Caco-2 (cell line): ENCODE measurements around the gene CCR5. TPM values are rescaled to one million over a fixed set of nuclear protein-coding genes. Genes with fewer than 3 reads are reported as not detected.

Experiments used
- BruUV-seq: library from RNA; stranded (reverse); fragments of 400-500 nt; replicated peaks from 2 replicates; lab custom pipeline; 2021; lab: Mats Ljungman, UMichigan
- CTCF ChIA-PET: fragments of 300-600 bp; sonication (Branson Sonifier 250); formaldehyde crosslinking; loops from one replicate; lab custom pipeline; 2022; ENCODE audit warnings: antibody characterized with exemption; lab: Charles Lee
- POLR2A ChIA-PET: fragments of 300-600 bp; sonication (Branson Sonifier 250); formaldehyde crosslinking; loops from one replicate; lab custom pipeline; 2022; ENCODE audit warnings: antibody characterized with exemption; lab: Charles Lee
- DNase-seq, 2 experiments: peaks; one replicate each; pipeline versions ENCODE4 v3.0.0 to v3.0.0-alpha.2; 2020 to 2022
- H3K27me3 ChIP-seq: replicated peaks from 2 replicates; pipeline ENCODE4 v1.6.0; 2011; ENCODE audit warnings: low read length; ENCODE audit not compliant: control insufficient read depth, insufficient read depth
- H3K36me3 ChIP-seq: 2 replicates; pipeline ENCODE4 v1.5.1; 2011; ENCODE audit warnings: low read length; ENCODE audit not compliant: control insufficient read depth, insufficient read depth
- H3K4me1 ChIP-seq: fragments of 250-450 bp; sonication (Bioruptor Pico); 2 replicates; pipeline ENCODE4 v1.5.1; 2020; ENCODE audit warnings: mild to moderate bottlenecking
- H3K4me3 ChIP-seq: 2 replicates; pipeline ENCODE4 v1.5.1; 2011; ENCODE audit warnings: low read depth, mild to moderate bottlenecking, control low read depth, low read length
- H3K9me3 ChIP-seq: fragments of 250-450 bp; sonication (Bioruptor Pico); 2 replicates; pipeline ENCODE4 v1.5.1; 2020; ENCODE audit warnings: mild to moderate bottlenecking, moderate library complexity
- H3K27ac Mint-ChIP-seq: one replicate; pipeline ENCODE4 v1.8.0; 2022; ENCODE audit warnings: mixed read lengths; ENCODE audit not compliant: unreplicated experiment
- H3K27me3 Mint-ChIP-seq: one replicate; pipeline ENCODE4 v1.8.0; 2022; ENCODE audit warnings: mixed read lengths; ENCODE audit not compliant: insufficient read depth, unreplicated experiment
- H3K36me3 Mint-ChIP-seq: one replicate; pipeline ENCODE4 v1.8.0; 2022; ENCODE audit warnings: mild to moderate bottlenecking, mixed read lengths; ENCODE audit not compliant: insufficient read depth, unreplicated experiment
- H3K4me1 Mint-ChIP-seq: one replicate; pipeline ENCODE4 v1.8.0; 2022; ENCODE audit warnings: low read depth, mixed read lengths; ENCODE audit not compliant: unreplicated experiment
- H3K4me3 Mint-ChIP-seq: one replicate; pipeline ENCODE4 v1.8.0; 2022; ENCODE audit warnings: mild to moderate bottlenecking, moderate library complexity, mixed read lengths; ENCODE audit not compliant: unreplicated experiment
- H3K9me3 Mint-ChIP-seq: one replicate; pipeline ENCODE4 v1.8.0; 2022; ENCODE audit warnings: mixed read lengths; ENCODE audit not compliant: unreplicated experiment
- CTCF ChIP-seq, 2 experiments: fragments of 200-600 bp in 1 of 2; IDR thresholded peaks; 1 replicate in 1 of 2; 2 replicates in 1 of 2; pipeline versions ENCODE4 v1.5.1 to v1.8.0; 2011 to 2022; ENCODE audit warnings: antibody characterized with exemption in 1 of 2, control low read depth in 1 of 2, inconsistent platforms in 1 of 2, low read depth in 1 of 2, low read length in 1 of 2, mild to moderate bottlenecking in 1 of 2, moderate library complexity in 1 of 2; ENCODE audit not compliant: insufficient read depth in 1 of 2, severe bottlenecking in 1 of 2, unreplicated experiment in 1 of 2
- intact Hi-C: fragments of 100-400 bp; cut with micrococcal nuclease; formaldehyde crosslinking; loops from one replicate; pipeline ENCODE4 v1.10.0; 2022; ENCODE audit not compliant: unreplicated experiment
- total RNA-seq: library from RNA; stranded (reverse); gene quantifications from 2 replicates; pipeline ENCODE4 v1.2.3, GENCODE V29; 2022

Gene CCR5
- total RNA-seq, 1 experiment from 2014 or later, result not detected

- TF ChIP-seq CTCF (IDR thresholded peaks at IDR 0.05; ENCODE audit: insufficient read depth in 1 of 2, low read depth in 1 of 2, low read length in 1 of 2, severe bottlenecking in 1 of 2, unreplicated experiment in 1 of 2), result no peak
- Mint-ChIP-seq H3K27me3 (no peaks in the 10 kb centered on the region), H3K4me3 (no peak overlapping the region), H3K9me3 (peaks cover 7% of the 10 kb centered on the region), H3K36me3 (peaks cover 5% of the 10 kb centered on the region), H3K27ac (no peak overlapping the region), H3K4me1 (peaks cover 12% of the 10 kb centered on the region)
- Histone ChIP-seq H3K4me3 (no peak overlapping the region), H3K4me1 (no peaks in the 10 kb centered on the region), H3K9me3 (no peaks in the 10 kb centered on the region), H3K36me3 (no peaks in the 10 kb centered on the region), H3K27me3 (no peaks in the 10 kb centered on the region)
- no TSS peak for BruUV-seq
- POLR2A ChIA-PET, result no interaction called here
- CTCF ChIA-PET, result no interaction called here
- intact Hi-C loops, result no loop called here
- DNase-seq, result no peak
These were observed 10.8 kb upstream of the CCR5 start for GRCh38 chr3:46359733-46360493.

- no peaks in the 10 kb centered on the region for H3K27me3 Mint-ChIP-seq
These were observed 9.8 kb upstream of the CCR5 start for GRCh38 chr3:46360907-46361306.

More at GRCh38 chr3:46360907-46361306, 9.8 kb upstream of the CCR5 start:
- H3K4me3 Mint-ChIP-seq, result no peak overlapping the region
- BruUV-seq, result no TSS peak
- peaks cover 7% of the 10 kb centered on the region for H3K4me1 Mint-ChIP-seq
- H3K9me3 ChIP-seq, result no peaks in the 10 kb centered on the region
- CTCF ChIA-PET, result no interaction called here
- H3K27me3 ChIP-seq, result no peaks in the 10 kb centered on the region
- H3K4me1 ChIP-seq, result no peaks in the 10 kb centered on the region
- TF ChIP-seq CTCF (IDR thresholded peaks at IDR 0.05; ENCODE audit: insufficient read depth in 1 of 2, low read depth in 1 of 2, low read length in 1 of 2, severe bottlenecking in 1 of 2, unreplicated experiment in 1 of 2), result no peak
- H3K27ac Mint-ChIP-seq, result no peak overlapping the region
- no peaks in the 10 kb centered on the region for H3K36me3 ChIP-seq
- no peak for DNase-seq
- no peaks in the 10 kb centered on the region for H3K9me3 Mint-ChIP-seq
- peaks cover 5% of the 10 kb centered on the region for H3K36me3 Mint-ChIP-seq
- H3K4me3 ChIP-seq, result no peak overlapping the region
- intact Hi-C loops, result no loop called here
- POLR2A ChIA-PET, result no interaction called here
